Neuronal stem cell (in vitro differentiated cells): ENCODE measurements around the gene SUSD2.

ENCODE experiments used
- DNase-seq: peaks from one replicate; pipeline ENCODE4 v3.0.0-alpha.2; 2013; ENCODE audit warnings: low spot score
- H2AFZ ChIP-seq: one replicate; pipeline ENCODE4 v1.6.1; 2013; ENCODE audit warnings: mild to moderate bottlenecking, low read length, inconsistent platforms
- H2AK5ac ChIP-seq: 2 replicates; pipeline ENCODE4 v1.6.1; 2013; ENCODE audit warnings: low read depth, mild to moderate bottlenecking, inconsistent platforms, low read length, moderate library complexity, mixed read lengths
- H2BK120ac ChIP-seq: 2 replicates; pipeline ENCODE4 v1.6.1; 2013; ENCODE audit warnings: low read depth, mild to moderate bottlenecking, inconsistent platforms, low read length, moderate library complexity, mixed read lengths
- H2BK12ac ChIP-seq: one replicate; pipeline ENCODE4 v1.6.1; 2013; ENCODE audit warnings: low read length, inconsistent platforms
- H2BK15ac ChIP-seq: 2 replicates; pipeline ENCODE4 v1.6.1; 2013; ENCODE audit warnings: mild to moderate bottlenecking, low read length, inconsistent platforms, mixed read lengths
- H2BK5ac ChIP-seq: one replicate; pipeline ENCODE4 v1.6.1; 2013; ENCODE audit warnings: inconsistent platforms, mild to moderate bottlenecking, low read length, moderate library complexity
- H3K14ac ChIP-seq: one replicate; pipeline ENCODE4 v1.6.1; 2013; ENCODE audit warnings: low read length, inconsistent platforms
- H3K18ac ChIP-seq: 2 replicates; pipeline ENCODE4 v1.6.1; 2013; ENCODE audit warnings: low read length, inconsistent platforms
- H3K23ac ChIP-seq: 2 replicates; pipeline ENCODE4 v1.6.1; 2013; ENCODE audit warnings: low read depth, mild to moderate bottlenecking, mixed read lengths, low read length, inconsistent platforms; ENCODE audit not compliant: poor library complexity
- H3K27ac ChIP-seq: replicated peaks from 3 replicates; pipeline ENCODE4 v1.5.1; 2013; ENCODE audit warnings: low read length, inconsistent platforms
- H3K27me3 ChIP-seq, 3 experiments: 2 replicates each; pipeline ENCODE4 v1.6.1; 2013; ENCODE audit warnings: low read length in 3 of 3, mild to moderate bottlenecking in 2 of 3, inconsistent platforms in 1 of 3, low read depth in 1 of 3, mixed read lengths in 1 of 3, moderate library complexity in 1 of 3; ENCODE audit not compliant: control insufficient read depth in 3 of 3, insufficient read depth in 3 of 3
- H3K36me3 ChIP-seq, 2 donors: replicated peaks in 1 of 2; 2 replicates each; pipeline ENCODE4 v1.6.1; 2013; ENCODE audit warnings: low read length in 2 of 2; ENCODE audit not compliant: control insufficient read depth in 2 of 2, insufficient read depth in 2 of 2
- H3K4ac ChIP-seq: 2 replicates; pipeline ENCODE4 v1.6.1; 2013; ENCODE audit warnings: inconsistent platforms, mild to moderate bottlenecking, low read length, moderate library complexity
- H3K4me1 ChIP-seq, 2 donors: 1 replicate in 1 of 2; 2 replicates in 1 of 2; pipeline ENCODE4 v1.6.1; 2013; ENCODE audit warnings: low read length in 2 of 2, low read depth in 1 of 2; ENCODE audit not compliant: control insufficient read depth in 2 of 2, insufficient read depth in 1 of 2
- H3K4me2 ChIP-seq: one replicate; pipeline ENCODE4 v1.6.1; 2013; ENCODE audit warnings: mild to moderate bottlenecking, low read length, inconsistent platforms; ENCODE audit not compliant: insufficient read depth, poor library complexity, severe bottlenecking
- H3K4me3 ChIP-seq, 2 donors: 2 replicates each; pipeline ENCODE4 v1.5.1; 2013; ENCODE audit warnings: low read length in 2 of 2, mild to moderate bottlenecking in 2 of 2, inconsistent platforms in 1 of 2, moderate library complexity in 1 of 2
- H3K79me1 ChIP-seq: one replicate; pipeline ENCODE4 v1.6.1; 2013; ENCODE audit warnings: low read depth, mild to moderate bottlenecking, inconsistent platforms, low read length, moderate library complexity
- H3K9ac ChIP-seq: one replicate; pipeline ENCODE4 v1.6.1; 2013; ENCODE audit warnings: mild to moderate bottlenecking, low read depth, low read length, inconsistent platforms; ENCODE audit not compliant: poor library complexity
- H3K9me3 ChIP-seq, 2 donors: replicated peaks in 1 of 2; 2 replicates each; pipeline versions ENCODE3 to v1.6.1; 2013; ENCODE audit warnings: low read length in 2 of 2, mild to moderate bottlenecking in 2 of 2, inconsistent platforms in 1 of 2, low read depth in 1 of 2, mixed read lengths in 1 of 2, moderate library complexity in 1 of 2; ENCODE audit not compliant: control insufficient read depth in 2 of 2, insufficient read depth in 1 of 2
- H4K8ac ChIP-seq: one replicate; pipeline ENCODE4 v1.6.1; 2013; ENCODE audit warnings: low read depth, mild to moderate bottlenecking, inconsistent platforms, low read length, moderate library complexity
- H4K91ac ChIP-seq: one replicate; pipeline ENCODE4 v1.6.1; 2013; ENCODE audit warnings: low read length, low read depth, mild to moderate bottlenecking, inconsistent platforms; ENCODE audit not compliant: poor library complexity
- WGBS, 2 donors: extraction: QIAGEN DNeasy Blood & Tissue Kit; methylation state at CpG; one replicate each; pipeline ENCODE4 v1.1.7; 2013; ENCODE audit warnings: missing lambda C conversion rate in 2 of 2, mixed read lengths in 1 of 2; ENCODE audit not compliant: insufficient read length in 2 of 2, insufficient replicate concordance in 1 of 2; ENCODE audit errors: extremely low coverage in 2 of 2; 5-methylcytosine and 5-hydroxymethylcytosine counted together

SUSD2 gene

DNA sequence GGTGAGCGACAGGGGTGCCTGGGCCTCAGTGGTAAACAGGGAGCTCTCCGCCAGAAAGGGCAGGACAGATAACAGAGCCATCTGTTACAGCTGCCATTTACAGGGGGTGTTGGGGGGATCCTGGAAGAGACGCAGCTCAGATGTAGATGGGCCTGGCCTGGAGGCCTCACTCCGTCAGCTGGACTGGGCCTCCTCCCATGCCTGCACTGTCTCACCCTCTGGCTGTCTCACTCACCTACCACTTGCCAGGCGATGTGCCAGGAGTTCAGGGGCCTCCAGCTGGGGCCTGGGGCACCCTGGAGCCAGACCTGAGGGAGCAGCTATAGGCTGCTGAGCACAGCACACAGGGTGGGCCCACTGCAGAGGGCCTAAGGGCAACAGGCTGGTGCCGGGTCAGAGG lies 16.3 kb upstream of the SUSD2 start:
- no peaks in the 10 kb centered on the region for H3K9me3 ChIP-seq
- H2BK5ac ChIP-seq, result no peak overlapping the region
- H2BK12ac ChIP-seq, result no peak overlapping the region
- no peak overlapping the region for H3K4me2 ChIP-seq
- no peak overlapping the region for H4K91ac ChIP-seq
- no peak overlapping the region for H2AFZ ChIP-seq
- H2BK15ac ChIP-seq, result no peak overlapping the region
- no peak for DNase-seq
- H3K18ac ChIP-seq, result no peak overlapping the region
- H3K27me3 ChIP-seq, result no peaks in the 10 kb centered on the region
- no peak overlapping the region for H3K27ac ChIP-seq
- H3K36me3 ChIP-seq, result peaks cover 29 to 55% of the 10 kb centered on the region in 2 donors
- H3K23ac ChIP-seq, result peak overlapping the region; percentile 29
- H2BK120ac ChIP-seq, result no peak overlapping the region
- no CpG with 5 or more reads among the region's 6 CpGs for WGBS, 2 donors
- no peak overlapping the region for H2AK5ac ChIP-seq
- no peak overlapping the region for H3K9ac ChIP-seq
- H3K14ac ChIP-seq, result no peak overlapping the region
- H4K8ac ChIP-seq, result no peak overlapping the region
- no peaks in the 10 kb centered on the region for H3K79me1 ChIP-seq
- no peak overlapping the region for H3K4ac ChIP-seq
- H3K4me1 ChIP-seq, result peaks cover 0 to 2% of the 10 kb centered on the region in 2 donors
- no peak overlapping the region for H3K4me3 ChIP-seq

DNA sequence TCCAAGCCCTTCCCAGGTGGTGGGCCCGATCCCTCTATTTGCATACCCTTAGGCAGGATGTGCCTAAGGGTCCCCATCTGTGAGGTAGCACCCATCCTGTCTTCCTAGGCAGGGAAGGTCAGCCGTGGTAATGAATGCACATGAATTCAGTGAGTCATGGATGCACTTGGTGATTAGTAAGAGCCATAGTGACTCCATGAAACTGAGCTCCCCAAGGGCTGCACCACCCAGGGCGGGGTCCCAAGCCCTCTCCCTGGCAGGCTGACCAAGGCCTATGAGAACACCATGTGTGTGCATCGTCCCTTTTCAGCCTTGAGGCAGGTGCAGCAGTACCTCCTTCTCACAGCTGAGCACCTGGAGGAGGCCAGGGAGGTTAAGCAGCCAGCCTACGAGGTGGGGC lies 15.6 kb upstream of the SUSD2 start:
- Histone ChIP-seq H3K23ac (peak overlapping the region; percentile 25), H4K8ac (no peak overlapping the region), H3K4me2 (no peak overlapping the region), H2BK120ac (no peak overlapping the region), H3K79me1 (no peaks in the 10 kb centered on the region), H2AFZ (no peak overlapping the region), H3K9me3 (no peaks in the 10 kb centered on the region), H3K4me1 (peaks cover 2 to 4% of the 10 kb centered on the region in 2 donors), H3K9ac (no peak overlapping the region), H3K27ac (no peak overlapping the region), H4K91ac (no peak overlapping the region), H3K4ac (no peak overlapping the region), H2BK15ac (no peak overlapping the region), H2AK5ac (no peak overlapping the region), H3K18ac (no peak overlapping the region), H2BK5ac (no peak overlapping the region), H3K4me3 (no peak overlapping the region), H2BK12ac (no peak overlapping the region), H3K27me3 (no peaks in the 10 kb centered on the region), H3K36me3 (peaks cover 27 to 55% of the 10 kb centered on the region in 2 donors), H3K14ac (no peak overlapping the region)
- no CpG with 5 or more reads among the region's 5 CpGs for WGBS, 2 donors
- DNase-seq, result no peak

DNA sequence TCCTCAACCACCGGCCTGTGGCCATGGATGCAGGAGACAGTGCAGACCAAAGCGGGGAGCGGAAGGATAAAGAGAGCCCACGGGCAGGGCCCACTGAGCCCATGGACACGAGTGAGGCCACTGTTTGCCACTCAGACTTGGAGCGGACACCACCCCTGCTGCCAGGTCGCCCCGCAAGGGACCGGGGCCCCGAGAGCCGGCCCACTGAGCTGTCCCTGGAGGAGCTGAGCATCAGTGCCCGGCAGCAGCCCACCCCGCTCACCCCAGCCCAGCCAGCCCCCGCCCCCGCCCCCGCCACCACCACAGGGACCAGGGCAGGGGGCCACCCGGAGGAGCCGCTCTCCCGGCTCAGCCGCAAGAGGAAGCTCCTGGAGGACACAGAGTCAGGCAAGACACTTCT lies 14.5 kb upstream of the SUSD2 start:
- no peak overlapping the region for H3K9ac ChIP-seq
- H2BK5ac ChIP-seq, result no peak overlapping the region
- H2BK12ac ChIP-seq, result no peak overlapping the region
- peak overlapping the region; percentile 6 for H3K14ac ChIP-seq
- no peak overlapping the region for H3K18ac ChIP-seq
- H3K79me1 ChIP-seq, result no peaks in the 10 kb centered on the region
- H3K4me3 ChIP-seq, result no peak overlapping the region
- peaks cover 34 to 64% of the 10 kb centered on the region in 2 donors for H3K36me3 ChIP-seq
- H2BK120ac ChIP-seq, result no peak overlapping the region
- H3K27me3 ChIP-seq, result no peaks in the 10 kb centered on the region
- H4K91ac ChIP-seq, result no peak overlapping the region
- DNase-seq, result no peak
- no CpG with 5 or more reads among the region's 20 CpGs for WGBS, 2 donors
- H2BK15ac ChIP-seq, result no peak overlapping the region
- H3K9me3 ChIP-seq, result no peaks in the 10 kb centered on the region
- no peak overlapping the region for H2AK5ac ChIP-seq
- H4K8ac ChIP-seq, result no peak overlapping the region
- H3K4ac ChIP-seq, result no peak overlapping the region
- H2AFZ ChIP-seq, result no peak overlapping the region
- H3K27ac ChIP-seq, result no peak overlapping the region
- H3K4me2 ChIP-seq, result no peak overlapping the region
- H3K23ac ChIP-seq, result no peak overlapping the region
- H3K4me1 ChIP-seq, result peaks cover 2 to 4% of the 10 kb centered on the region in 2 donors

DNA sequence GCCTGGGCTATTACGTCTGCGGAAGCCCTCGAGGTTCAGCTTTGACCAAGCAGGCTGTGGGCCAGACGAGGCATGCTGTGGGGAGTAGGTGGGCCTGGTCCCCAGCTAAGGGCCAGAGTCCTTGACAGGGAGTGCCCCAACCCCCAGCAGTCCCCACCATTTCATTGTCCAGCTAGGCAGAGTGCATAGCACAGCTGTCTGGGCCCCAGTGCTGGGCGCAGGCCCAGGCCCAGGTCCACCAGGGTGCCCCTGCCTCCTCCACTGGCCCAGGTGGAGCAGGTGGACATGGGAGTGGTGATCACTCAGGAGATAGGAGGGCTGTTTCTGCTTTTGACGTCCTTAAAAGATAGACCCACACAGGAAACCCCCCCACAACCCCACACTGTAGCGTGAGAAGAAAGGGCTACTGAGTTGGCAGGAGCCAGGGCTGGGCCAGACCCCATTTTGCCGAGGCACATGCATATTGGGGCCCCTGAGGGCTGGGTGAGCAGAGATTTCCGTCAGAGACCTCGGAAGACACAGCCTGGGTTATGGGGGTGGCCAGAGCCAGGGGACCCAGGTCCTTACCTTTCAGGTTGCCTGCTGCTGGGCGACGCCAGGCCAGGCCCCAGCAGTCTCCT lies 11.7 kb upstream of the SUSD2 start:
- H2BK5ac ChIP-seq, result no peak overlapping the region
- H3K18ac ChIP-seq, result peak overlapping the region; percentile 13
- no CpG with 5 or more reads among the region's 12 CpGs for WGBS, 2 donors
- no peak overlapping the region for H2BK12ac ChIP-seq
- H3K79me1 ChIP-seq, result no peaks in the 10 kb centered on the region
- no peak overlapping the region for H2AK5ac ChIP-seq
- no peak overlapping the region for H2BK15ac ChIP-seq
- H2AFZ ChIP-seq, result no peak overlapping the region
- peaks cover 2 to 6% of the 10 kb centered on the region in 2 donors for H3K4me1 ChIP-seq
- no peak for DNase-seq
- H3K27ac ChIP-seq, result no peak overlapping the region
- H4K8ac ChIP-seq, result no peak overlapping the region
- no peak overlapping the region for H3K4me2 ChIP-seq
- peak overlapping the region; percentile 71 for H3K14ac ChIP-seq
- H3K27me3 ChIP-seq, result no peaks in the 10 kb centered on the region
- no peak overlapping the region for H3K4me3 ChIP-seq
- no peak overlapping the region for H3K23ac ChIP-seq
- no peaks in the 10 kb centered on the region for H3K9me3 ChIP-seq
- no peak overlapping the region for H4K91ac ChIP-seq
- H2BK120ac ChIP-seq, result peak overlapping the region; percentile 54
- H3K9ac ChIP-seq, result no peak overlapping the region
- peaks cover 52 to 69% of the 10 kb centered on the region in 2 donors for H3K36me3 ChIP-seq
- no peak overlapping the region for H3K4ac ChIP-seq
